T-helper 17 cell (primary cell): ENCODE measurements around the gene NANOS1. TPM values are rescaled to one million over a fixed set of nuclear protein-coding genes. Genes with fewer than 3 reads are reported as not detected.

Experiments
- ATAC-seq: fragments of 150-1000 bp; cut with Tn5 transposase; 2 replicates; pipeline ENCODE4 v1.10.0; 2021; ENCODE audit warnings: mild to moderate bottlenecking, moderate library complexity
- DNase-seq, 3 donors: peaks; one replicate each; pipeline versions ENCODE4 v3.0.0 to v3.0.0-alpha.2; 2020 to 2021
- H3K9me3 ChIP-seq: one replicate; pipeline ENCODE4 v1.7.0; 2013; ENCODE audit warnings: low read length, mild to moderate bottlenecking; ENCODE audit not compliant: control insufficient read depth, poor library complexity, severe bottlenecking
- H3K27ac Mint-ChIP-seq: one replicate; pipeline ENCODE4 v1.8.0; 2022; ENCODE audit warnings: mild to moderate bottlenecking, moderate library complexity, mixed read lengths
- H3K27me3 Mint-ChIP-seq: one replicate; pipeline ENCODE4 v1.8.0; 2022; ENCODE audit warnings: mixed read lengths
- H3K36me3 Mint-ChIP-seq: one replicate; pipeline ENCODE4 v1.8.0; 2022; ENCODE audit warnings: low read depth, mixed read lengths
- H3K4me1 Mint-ChIP-seq: one replicate; pipeline ENCODE4 v1.8.0; 2022; ENCODE audit warnings: mild to moderate bottlenecking, mixed read lengths
- H3K4me3 Mint-ChIP-seq: one replicate; pipeline ENCODE4 v1.8.0; 2022; ENCODE audit warnings: mild to moderate bottlenecking, moderate library complexity, mixed read lengths
- total RNA-seq, 4 donors: library from RNA in 2 of 4; stranded (reverse) in 2 of 4; gene quantifications; one replicate each; pipeline ENCODE4 v1.2.3 and lab custom pipeline; 2022 to 2026

NANOS1 gene
- total RNA-seq, 2 donors from 2014 or later: 0.15 to 0.34 TPM

- no peak overlapping the region for H3K4me3 Mint-ChIP-seq
- DNase-seq (no peak), ATAC-seq (no peak)
- peaks cover 8% of the 10 kb centered on the region for H3K36me3 Mint-ChIP-seq
- peaks cover 16% of the 10 kb centered on the region for H3K4me1 Mint-ChIP-seq
- H3K27ac Mint-ChIP-seq: peak overlapping the region; percentile 78
- H3K27me3 Mint-ChIP-seq: no peaks in the 10 kb centered on the region
- no peaks in the 10 kb centered on the region for H3K9me3 ChIP-seq
These were observed 26.0 kb downstream of the NANOS1 start for GRCh38 chr10:119055472-119055871.

GRCh38 chr10:119058010-119058409 lies 28.5 kb downstream of the NANOS1 start:
- Mint-ChIP-seq H3K27ac (peak overlapping the region; percentile 14), H3K27me3 (no peaks in the 10 kb centered on the region), H3K4me1 (peaks cover 9% of the 10 kb centered on the region), H3K4me3 (peak overlapping the region; percentile 76), H3K36me3 (peaks cover 5% of the 10 kb centered on the region)
- DNase-seq (no peak), ATAC-seq (no peak)
- no peaks in the 10 kb centered on the region for H3K9me3 ChIP-seq

DNA sequence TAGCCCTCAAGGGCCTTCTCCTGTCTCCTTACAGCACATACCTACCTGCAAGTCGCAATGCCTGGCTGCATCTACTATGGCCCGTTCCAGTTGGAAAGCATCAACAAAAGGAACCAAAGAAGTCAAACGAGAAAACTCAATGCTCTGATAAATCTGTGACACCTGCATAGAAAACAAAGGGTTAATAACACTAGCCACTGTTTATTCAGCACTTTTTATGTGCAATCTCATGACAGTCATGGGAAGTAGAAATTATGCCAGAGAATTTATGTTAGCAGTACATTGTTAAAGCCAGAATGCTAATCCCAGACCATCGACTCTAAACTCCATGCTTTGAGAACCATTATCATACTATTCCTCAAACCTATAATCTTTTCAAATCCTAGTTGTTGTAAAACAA lies 30.0 kb downstream of the NANOS1 start:
- Mint-ChIP-seq H3K4me1 (peaks cover 17% of the 10 kb centered on the region), H3K36me3 (peaks cover 5% of the 10 kb centered on the region), H3K27me3 (no peaks in the 10 kb centered on the region), H3K4me3 (no peak overlapping the region), H3K27ac (no peak overlapping the region)
- H3K9me3 ChIP-seq: no peaks in the 10 kb centered on the region
- DNase-seq: no peak
- no peak for ATAC-seq

DNA sequence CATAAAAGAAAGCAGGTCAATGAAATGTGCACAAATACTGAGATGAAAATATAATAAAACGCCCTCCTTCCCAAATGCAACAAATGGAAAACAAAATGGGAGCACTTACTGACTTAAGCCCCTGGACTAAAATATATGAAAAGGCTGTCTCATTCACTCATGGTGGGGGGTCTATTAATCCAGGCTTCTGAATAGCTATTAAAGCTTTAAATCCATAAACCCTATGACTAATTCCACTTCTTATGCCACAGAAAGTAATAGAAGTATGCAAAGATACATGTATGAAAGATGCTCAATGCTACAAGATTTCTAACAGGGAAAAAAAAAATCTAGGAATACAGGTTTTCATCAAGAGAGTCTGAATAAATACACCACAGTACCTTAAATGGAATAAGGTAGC lies 30.6 kb downstream of the NANOS1 start:
- DNase-seq: no peak
- no peak overlapping the region for H3K27ac Mint-ChIP-seq
- H3K27me3 Mint-ChIP-seq: no peaks in the 10 kb centered on the region
- no peak overlapping the region for H3K4me3 Mint-ChIP-seq
- H3K4me1 Mint-ChIP-seq: peaks cover 21% of the 10 kb centered on the region
- peaks cover 7% of the 10 kb centered on the region for H3K36me3 Mint-ChIP-seq
- no peaks in the 10 kb centered on the region for H3K9me3 ChIP-seq
- no peak for ATAC-seq

- H3K27me3 Mint-ChIP-seq: no peaks in the 10 kb centered on the region
- H3K27ac Mint-ChIP-seq: no peak overlapping the region
- peaks cover 21% of the 10 kb centered on the region for H3K4me1 Mint-ChIP-seq
- ATAC-seq (no peak), DNase-seq (no peak)
- no peaks in the 10 kb centered on the region for H3K9me3 ChIP-seq
- H3K36me3 Mint-ChIP-seq: peaks cover 7% of the 10 kb centered on the region
- H3K4me3 Mint-ChIP-seq: no peak overlapping the region
These were observed 31.8 kb downstream of the NANOS1 start for GRCh38 chr10:119061352-119061751.

- H3K27me3 Mint-ChIP-seq: no peaks in the 10 kb centered on the region
- H3K9me3 ChIP-seq: no peaks in the 10 kb centered on the region
- no peak overlapping the region for H3K4me3 Mint-ChIP-seq
- H3K4me1 Mint-ChIP-seq: peaks cover 23% of the 10 kb centered on the region
- ATAC-seq (no peak), DNase-seq (no peak)
- peaks cover 7% of the 10 kb centered on the region for H3K36me3 Mint-ChIP-seq
- H3K27ac Mint-ChIP-seq: no peak overlapping the region
These were observed 32.4 kb downstream of the NANOS1 start for GRCh38 chr10:119061926-119062325.

DNA sequence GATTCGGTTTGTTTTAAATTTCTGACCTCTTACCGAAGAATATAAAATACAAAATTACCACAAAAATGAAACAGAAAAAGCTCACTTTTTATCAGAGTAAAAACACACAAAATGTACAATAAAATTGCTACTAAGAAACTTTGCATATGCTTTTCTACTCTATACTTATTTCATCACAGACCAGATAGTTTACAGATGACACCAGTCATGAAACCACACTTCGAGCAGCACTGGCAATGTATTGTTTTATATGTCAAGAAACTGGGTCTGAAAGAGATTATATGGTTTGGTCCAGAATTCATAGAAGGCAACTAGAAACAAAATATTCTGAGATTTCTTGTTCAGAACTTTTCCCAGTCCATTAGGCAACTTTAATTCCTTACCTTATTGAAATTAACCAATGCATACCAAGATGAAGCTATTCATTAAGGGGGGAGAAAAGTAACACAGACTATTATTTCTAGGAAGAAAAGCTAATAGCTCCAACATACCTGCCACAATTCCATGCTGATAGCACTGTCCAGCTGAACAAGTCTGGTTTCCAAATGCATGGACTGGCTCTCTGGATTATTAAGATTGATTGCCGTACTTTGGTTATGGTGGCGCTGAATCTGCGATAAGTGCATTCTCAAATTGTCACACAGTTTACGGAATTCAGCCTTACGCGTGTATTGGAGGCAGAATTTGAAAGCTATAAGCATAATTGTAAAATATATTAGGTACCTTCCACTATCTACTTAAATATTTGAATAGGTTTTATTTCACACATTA lies 41.1 kb downstream of the NANOS1 start:
- peak overlapping the region; percentile 63 for H3K27ac Mint-ChIP-seq
- no peak overlapping the region for H3K4me3 Mint-ChIP-seq
- H3K4me1 Mint-ChIP-seq: peaks cover 27% of the 10 kb centered on the region
- H3K9me3 ChIP-seq: no peaks in the 10 kb centered on the region
- H3K36me3 Mint-ChIP-seq: peaks cover 3% of the 10 kb centered on the region
- ATAC-seq: no peak
- DNase-seq: no peak
- H3K27me3 Mint-ChIP-seq: no peaks in the 10 kb centered on the region

- ATAC-seq: no peak
- no peak for DNase-seq
- H3K27ac Mint-ChIP-seq: peak overlapping the region; percentile 87
- no peaks in the 10 kb centered on the region for H3K9me3 ChIP-seq
- no peak overlapping the region for H3K4me3 Mint-ChIP-seq
- H3K36me3 Mint-ChIP-seq: no peaks in the 10 kb centered on the region
- peaks cover 31% of the 10 kb centered on the region for H3K4me1 Mint-ChIP-seq
- no peaks in the 10 kb centered on the region for H3K27me3 Mint-ChIP-seq
These were observed 44.1 kb downstream of the NANOS1 start for GRCh38 chr10:119073584-119073983.

GRCh38 chr10:119078422-119079179 lies 49.1 kb downstream of the NANOS1 start:
- peaks cover 33% of the 10 kb centered on the region for H3K4me1 Mint-ChIP-seq
- H3K36me3 Mint-ChIP-seq: peaks cover 2% of the 10 kb centered on the region
- H3K27ac Mint-ChIP-seq: peak overlapping the region; percentile 99
- no peaks in the 10 kb centered on the region for H3K9me3 ChIP-seq
- DNase-seq (no peak), ATAC-seq (no peak)
- no peaks in the 10 kb centered on the region for H3K27me3 Mint-ChIP-seq
- peak overlapping the region; percentile 99 for H3K4me3 Mint-ChIP-seq

GRCh38 chr10:119079599-119080520 lies 50.3 kb downstream of the NANOS1 start:
- no peaks in the 10 kb centered on the region for H3K9me3 ChIP-seq
- peak overlapping the region; percentile 99 for H3K27ac Mint-ChIP-seq
- peak; percentile 44 to 50 (median 45) for DNase-seq
- peak overlapping the region; percentile 99 for H3K4me3 Mint-ChIP-seq
- peak; percentile 66 for ATAC-seq
- no peaks in the 10 kb centered on the region for H3K27me3 Mint-ChIP-seq
- H3K4me1 Mint-ChIP-seq: peaks cover 37% of the 10 kb centered on the region
- peaks cover 2% of the 10 kb centered on the region for H3K36me3 Mint-ChIP-seq

DNA sequence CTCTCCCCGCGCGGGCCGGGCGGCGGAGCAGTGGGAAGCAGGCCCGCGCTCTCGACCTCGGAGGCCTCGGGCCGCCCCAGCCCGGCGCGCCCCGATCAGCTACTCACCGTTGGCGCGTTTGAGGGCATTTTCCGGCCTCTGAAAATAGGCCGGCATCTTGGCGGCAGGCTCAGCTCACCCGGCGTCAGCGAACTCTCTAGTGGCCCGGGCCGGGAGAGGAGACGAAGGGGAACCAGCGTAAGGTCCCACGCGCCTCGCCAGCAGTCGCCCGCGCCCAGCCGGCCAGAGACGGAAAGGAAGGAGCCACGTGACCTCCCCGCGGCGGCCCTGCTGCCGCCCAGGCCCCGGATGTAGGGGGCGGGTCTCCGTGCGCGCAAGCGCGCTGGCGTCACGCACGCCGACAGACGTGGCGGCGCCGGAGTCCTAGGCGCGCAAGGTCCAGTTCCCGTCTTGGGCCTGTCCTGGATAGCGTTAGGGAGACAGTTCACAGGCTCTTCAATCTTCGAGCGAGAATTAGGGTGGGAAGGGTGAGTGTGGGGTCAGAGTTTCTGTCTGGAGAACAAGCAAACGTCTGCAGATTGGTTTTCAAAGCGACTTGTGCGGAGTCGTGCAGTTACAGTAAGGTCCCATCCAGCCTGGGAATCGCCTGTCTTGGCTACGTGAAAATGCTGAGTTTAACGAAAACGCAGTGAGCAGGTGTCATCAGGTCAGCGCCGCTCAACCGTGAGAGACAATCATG lies 51.2 kb downstream of the NANOS1 start, which contains the start of gene EIF3A:
TSS of gene EIF3A (minus strand) at position 297 of the 739 bp plus-strand sequence. CDS start at position 156, 141 bp downstream.
- no peaks in the 10 kb centered on the region for H3K9me3 ChIP-seq
- Mint-ChIP-seq H3K27ac (peak within 1 kb of the TSS; percentile 99), H3K4me3 (peak within 1 kb of the TSS; percentile 99), H3K4me1 (peaks cover 38% of the 10 kb centered on the region), H3K36me3 (peaks cover 2% of the 10 kb centered on the region), H3K27me3 (no peaks in the 10 kb centered on the region)
- DNase-seq (peak; percentile 88 to 90 (median 88)), ATAC-seq (peak; percentile 81)
